GM19468 (cell line): ENCODE measurements around the gene TASL.
"Not testable (repeated sequence)": the region's sequence is repeated elsewhere in the genome, so short reads cannot be mapped to it uniquely, and the experiment has no call there.

Source experiments
- ATAC-seq: cut with Tn5 transposase; IDR thresholded peaks from one replicate; pipeline ENCODE4 v1.9.1; 2021; ENCODE audit warnings: mild to moderate bottlenecking, moderate library complexity, moderate number of reproducible peaks; ENCODE audit not compliant: unreplicated experiment; ENCODE audit errors: extremely low read depth

TASL gene

DNA sequence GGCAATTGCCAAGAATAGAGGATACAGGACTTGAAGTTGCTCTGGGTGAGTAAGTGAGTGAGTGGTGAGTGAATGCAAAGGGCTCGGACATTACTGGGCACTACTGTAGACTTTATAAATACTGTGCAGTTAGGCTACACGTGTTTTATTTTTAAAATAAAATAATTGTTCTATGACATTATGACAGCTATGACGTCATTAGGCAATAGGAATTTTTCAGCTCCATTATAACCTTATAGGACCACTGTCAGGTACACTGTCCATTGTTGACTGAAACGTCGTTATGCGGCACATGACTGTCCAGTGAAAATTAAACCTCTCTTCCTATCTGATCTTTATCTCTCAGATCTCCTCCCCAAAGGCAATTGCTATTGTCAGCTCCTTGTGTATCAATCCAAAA is 5.1 kb upstream of the TASL start:
- no peak for ATAC-seq

DNA sequence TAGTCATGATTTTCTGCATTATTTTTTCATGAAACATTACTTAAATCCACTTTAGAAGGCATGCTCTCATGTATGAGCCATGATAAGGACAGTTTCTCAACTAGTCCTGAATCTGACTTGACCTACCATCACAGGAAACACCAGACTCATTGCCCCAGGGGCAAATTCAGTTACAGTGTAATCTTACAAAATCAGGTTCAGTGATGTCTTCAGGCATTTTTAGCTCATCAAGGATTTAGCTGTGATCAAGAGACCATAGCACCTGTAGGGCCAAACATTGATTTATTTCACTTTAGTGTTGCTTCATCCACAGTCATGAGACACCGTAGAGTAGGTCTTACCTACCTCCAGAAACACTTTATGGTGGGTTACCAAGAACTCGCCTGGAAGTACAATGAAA is 3.1 kb upstream of the TASL start:
- ATAC-seq = no peak

- ATAC-seq = no peak
Measured at GRCh38 chrX:30576881-30577280, 685 bp downstream of the TASL start.

DNA sequence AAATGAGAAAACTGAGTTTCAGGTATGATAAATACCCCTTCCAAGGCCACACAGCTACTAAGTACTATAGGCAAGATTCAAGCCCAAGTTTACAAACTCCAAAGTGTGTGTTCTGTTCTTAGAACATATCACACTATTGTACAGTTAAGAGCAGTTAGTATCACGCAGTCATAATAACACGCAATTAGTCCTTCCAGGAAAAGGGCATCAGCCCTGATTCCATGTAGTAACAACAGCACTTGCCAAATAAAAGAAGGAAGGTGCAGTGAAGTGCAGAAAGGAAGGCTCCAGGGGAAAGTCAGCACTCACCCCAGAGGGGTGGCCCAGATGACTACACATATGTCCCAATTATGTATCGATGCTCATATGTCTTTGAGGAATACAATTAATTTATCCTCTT is 4.4 kb downstream of the TASL start:
- no peak for ATAC-seq

GRCh38 chrX:30572678-30573077 is 4.9 kb downstream of the TASL start:
- no peak for ATAC-seq

DNA sequence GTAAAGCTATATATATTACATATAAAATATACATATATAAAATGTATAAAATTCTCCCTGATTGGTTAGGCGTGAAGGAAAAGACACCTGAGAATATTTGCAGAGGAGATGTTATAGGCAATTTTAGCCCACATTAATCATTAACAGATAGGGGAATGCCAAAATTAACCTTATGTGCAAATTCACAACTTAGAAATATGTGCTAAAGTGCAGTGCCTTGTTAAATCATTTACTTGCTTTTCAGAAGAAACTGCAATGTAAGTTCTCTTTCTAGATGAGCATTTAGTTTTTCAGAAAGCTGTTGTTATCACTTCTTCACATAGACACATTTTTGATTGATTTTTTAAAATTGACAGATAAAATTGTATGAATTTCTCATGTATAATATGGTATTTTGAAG is 5.6 kb downstream of the TASL start:
- peak; percentile 61 for ATAC-seq

DNA sequence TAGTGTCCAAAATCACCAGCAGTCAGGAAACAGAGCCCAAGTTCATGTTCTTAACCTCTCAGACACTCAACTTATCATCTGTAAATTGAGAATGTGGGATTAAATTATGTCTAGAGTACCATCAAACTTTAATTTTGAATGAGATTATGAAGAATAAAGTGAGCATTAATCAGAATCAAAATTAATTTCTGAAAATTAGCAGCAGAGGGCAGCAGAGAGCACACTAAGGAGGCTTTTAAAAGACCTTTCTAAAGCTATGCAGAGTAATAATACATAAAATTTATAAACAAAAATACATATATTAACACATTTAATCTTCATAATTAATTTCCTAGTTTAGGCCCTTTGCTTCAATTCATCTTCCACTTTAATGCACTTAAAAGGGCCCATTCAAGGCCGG is 7.1 kb downstream of the TASL start:
- ATAC-seq = no peak

GRCh38 chrX:30568136-30568535 is 9.4 kb downstream of the TASL start:
- peak; percentile 69 for ATAC-seq

DNA sequence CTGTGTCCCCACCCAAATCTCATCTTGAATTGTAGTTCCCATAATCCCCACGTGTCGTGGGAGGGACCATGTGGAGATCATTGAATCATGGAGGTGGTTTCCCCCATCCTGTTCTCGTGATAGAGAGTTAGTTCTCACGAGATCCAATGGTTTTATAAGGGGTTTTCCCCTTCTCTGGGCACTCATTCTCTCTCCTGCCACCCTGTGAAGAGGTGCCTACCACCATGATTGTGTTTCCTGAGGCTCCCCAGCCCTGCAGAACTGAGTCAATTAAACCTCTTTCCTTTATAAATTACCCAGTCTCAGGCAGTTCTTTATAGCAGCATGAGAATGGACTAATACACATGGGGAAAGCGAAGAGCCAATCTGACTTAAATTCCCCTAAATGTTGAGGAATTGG is 14.5 kb downstream of the TASL start:
- not testable (repeated sequence) for ATAC-seq

- ATAC-seq = no peak
Measured at GRCh38 chrX:30561191-30561590, 16.4 kb downstream of the TASL start.

- ATAC-seq = peak; percentile 44
Measured at GRCh38 chrX:30538271-30538670, 39.3 kb downstream of the TASL start.

DNA sequence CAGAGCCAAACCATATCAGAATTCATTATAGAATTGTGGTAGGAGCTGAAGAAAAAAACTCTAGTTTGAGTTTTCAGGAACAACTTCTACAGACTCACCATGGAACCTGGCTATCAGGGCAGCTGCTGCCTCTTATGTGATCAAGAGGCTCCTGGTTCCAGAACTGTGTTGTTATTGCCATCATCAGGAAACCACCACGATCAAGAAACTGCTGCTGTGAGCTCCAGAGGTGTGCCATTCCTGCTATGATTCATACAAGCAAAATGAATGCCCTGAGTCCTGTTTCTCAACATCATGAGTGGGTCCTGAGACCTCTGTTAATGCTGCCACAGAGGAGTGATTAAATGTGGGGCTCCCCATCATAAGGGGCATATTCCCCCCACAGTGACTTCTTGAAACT is 43.7 kb downstream of the TASL start:
- no peak for ATAC-seq

- ATAC-seq = no peak
Measured at GRCh38 chrX:30533266-30533665, 44.3 kb downstream of the TASL start.

GRCh38 chrX:30530606-30531005 is 47.0 kb downstream of the TASL start:
- ATAC-seq = no peak

- no peak for ATAC-seq
Measured at GRCh38 chrX:30525732-30526131, 51.8 kb downstream of the TASL start.

DNA sequence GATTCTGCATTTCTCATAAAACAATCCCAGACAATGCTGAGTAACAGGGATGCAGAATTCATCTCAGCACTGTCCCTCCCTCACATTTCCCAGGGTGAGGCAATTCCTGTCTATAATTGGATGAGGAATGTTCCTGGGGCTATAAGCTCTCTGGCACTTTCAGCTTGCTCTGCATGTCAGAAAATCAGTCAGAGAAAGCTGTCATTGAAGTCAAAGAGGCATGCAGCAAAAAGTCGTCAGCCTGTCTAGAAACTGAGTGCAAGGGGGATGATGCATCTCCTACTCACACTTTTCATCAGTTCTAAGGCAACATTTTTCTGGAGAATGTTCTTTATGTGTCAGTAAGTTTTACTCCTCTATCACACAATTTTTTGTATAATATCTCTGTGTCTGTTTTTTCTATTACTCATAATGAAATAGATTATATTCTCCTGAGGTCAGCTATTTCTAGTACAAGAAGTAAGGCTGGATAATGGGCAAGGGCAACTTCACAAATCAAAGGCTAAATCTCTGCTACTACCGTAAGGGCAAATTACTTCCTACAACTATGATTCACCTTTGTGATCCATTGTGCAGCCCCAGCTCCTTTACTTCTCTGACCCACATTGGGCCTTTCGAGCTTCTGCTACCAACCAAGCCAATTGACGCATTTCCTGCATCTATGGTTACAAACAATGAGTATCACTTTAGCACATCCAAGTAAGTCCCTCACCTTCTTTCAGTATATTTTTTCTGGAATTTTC is 56.0 kb downstream of the TASL start:
- no peak for ATAC-seq

GRCh38 chrX:30513284-30513683 is 64.3 kb downstream of the TASL start:
- peak; percentile 29 for ATAC-seq
